ENCODE data around the gene CCDC70. TPM values are rescaled to one million over a fixed set of nuclear protein-coding genes. Genes with fewer than 3 reads are reported as not detected.

Gene CCDC70
- total and polyA plus RNA-seq, 2 of the 8 experiments (the other 6 are each of a cell fraction or from before 2014, with no cell fraction given) = not detected

GRCh38 chr13:51862957-51863356 lies 1.2 kb downstream of the CCDC70 start (continued):
- TF ChIP-seq, protein P1, sequence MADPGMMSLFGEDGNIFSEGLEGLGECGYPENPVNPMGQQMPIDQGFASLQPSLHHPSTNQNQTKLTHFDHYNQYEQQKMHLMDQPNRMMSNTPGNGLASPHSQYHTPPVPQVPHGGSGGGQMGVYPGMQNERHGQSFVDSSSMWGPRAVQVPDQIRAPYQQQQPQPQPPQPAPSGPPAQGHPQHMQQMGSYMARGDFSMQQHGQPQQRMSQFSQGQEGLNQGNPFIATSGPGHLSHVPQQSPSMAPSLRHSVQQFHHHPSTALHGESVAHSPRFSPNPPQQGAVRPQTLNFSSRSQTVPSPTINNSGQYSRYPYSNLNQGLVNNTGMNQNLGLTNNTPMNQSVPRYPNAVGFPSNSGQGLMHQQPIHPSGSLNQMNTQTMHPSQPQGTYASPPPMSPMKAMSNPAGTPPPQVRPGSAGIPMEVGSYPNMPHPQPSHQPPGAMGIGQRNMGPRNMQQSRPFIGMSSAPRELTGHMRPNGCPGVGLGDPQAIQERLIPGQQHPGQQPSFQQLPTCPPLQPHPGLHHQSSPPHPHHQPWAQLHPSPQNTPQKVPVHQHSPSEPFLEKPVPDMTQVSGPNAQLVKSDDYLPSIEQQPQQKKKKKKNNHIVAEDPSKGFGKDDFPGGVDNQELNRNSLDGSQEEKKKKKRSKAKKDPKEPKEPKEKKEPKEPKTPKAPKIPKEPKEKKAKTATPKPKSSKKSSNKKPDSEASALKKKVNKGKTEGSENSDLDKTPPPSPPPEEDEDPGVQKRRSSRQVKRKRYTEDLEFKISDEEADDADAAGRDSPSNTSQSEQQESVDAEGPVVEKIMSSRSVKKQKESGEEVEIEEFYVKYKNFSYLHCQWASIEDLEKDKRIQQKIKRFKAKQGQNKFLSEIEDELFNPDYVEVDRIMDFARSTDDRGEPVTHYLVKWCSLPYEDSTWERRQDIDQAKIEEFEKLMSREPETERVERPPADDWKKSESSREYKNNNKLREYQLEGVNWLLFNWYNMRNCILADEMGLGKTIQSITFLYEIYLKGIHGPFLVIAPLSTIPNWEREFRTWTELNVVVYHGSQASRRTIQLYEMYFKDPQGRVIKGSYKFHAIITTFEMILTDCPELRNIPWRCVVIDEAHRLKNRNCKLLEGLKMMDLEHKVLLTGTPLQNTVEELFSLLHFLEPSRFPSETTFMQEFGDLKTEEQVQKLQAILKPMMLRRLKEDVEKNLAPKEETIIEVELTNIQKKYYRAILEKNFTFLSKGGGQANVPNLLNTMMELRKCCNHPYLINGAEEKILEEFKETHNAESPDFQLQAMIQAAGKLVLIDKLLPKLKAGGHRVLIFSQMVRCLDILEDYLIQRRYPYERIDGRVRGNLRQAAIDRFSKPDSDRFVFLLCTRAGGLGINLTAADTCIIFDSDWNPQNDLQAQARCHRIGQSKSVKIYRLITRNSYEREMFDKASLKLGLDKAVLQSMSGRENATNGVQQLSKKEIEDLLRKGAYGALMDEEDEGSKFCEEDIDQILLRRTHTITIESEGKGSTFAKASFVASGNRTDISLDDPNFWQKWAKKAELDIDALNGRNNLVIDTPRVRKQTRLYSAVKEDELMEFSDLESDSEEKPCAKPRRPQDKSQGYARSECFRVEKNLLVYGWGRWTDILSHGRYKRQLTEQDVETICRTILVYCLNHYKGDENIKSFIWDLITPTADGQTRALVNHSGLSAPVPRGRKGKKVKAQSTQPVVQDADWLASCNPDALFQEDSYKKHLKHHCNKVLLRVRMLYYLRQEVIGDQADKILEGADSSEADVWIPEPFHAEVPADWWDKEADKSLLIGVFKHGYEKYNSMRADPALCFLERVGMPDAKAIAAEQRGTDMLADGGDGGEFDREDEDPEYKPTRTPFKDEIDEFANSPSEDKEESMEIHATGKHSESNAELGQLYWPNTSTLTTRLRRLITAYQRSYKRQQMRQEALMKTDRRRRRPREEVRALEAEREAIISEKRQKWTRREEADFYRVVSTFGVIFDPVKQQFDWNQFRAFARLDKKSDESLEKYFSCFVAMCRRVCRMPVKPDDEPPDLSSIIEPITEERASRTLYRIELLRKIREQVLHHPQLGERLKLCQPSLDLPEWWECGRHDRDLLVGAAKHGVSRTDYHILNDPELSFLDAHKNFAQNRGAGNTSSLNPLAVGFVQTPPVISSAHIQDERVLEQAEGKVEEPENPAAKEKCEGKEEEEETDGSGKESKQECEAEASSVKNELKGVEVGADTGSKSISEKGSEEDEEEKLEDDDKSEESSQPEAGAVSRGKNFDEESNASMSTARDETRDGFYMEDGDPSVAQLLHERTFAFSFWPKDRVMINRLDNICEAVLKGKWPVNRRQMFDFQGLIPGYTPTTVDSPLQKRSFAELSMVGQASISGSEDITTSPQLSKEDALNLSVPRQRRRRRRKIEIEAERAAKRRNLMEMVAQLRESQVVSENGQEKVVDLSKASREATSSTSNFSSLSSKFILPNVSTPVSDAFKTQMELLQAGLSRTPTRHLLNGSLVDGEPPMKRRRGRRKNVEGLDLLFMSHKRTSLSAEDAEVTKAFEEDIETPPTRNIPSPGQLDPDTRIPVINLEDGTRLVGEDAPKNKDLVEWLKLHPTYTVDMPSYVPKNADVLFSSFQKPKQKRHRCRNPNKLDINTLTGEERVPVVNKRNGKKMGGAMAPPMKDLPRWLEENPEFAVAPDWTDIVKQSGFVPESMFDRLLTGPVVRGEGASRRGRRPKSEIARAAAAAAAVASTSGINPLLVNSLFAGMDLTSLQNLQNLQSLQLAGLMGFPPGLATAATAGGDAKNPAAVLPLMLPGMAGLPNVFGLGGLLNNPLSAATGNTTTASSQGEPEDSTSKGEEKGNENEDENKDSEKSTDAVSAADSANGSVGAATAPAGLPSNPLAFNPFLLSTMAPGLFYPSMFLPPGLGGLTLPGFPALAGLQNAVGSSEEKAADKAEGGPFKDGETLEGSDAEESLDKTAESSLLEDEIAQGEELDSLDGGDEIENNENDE (IDR thresholded peaks at IDR 0.05; ENCODE audit: insufficient replicate concordance, low read length) = no peak
- TF ChIP-seq JUN (IDR thresholded peaks at IDR 0.05; ENCODE audit: low read depth, low read length) = no peak
- no peak for TF ChIP-seq NRF1 (IDR thresholded peaks at IDR 0.05; ENCODE audit: low read depth, low read length)
- TF ChIP-seq BACH1 (IDR thresholded peaks at IDR 0.05; ENCODE audit: low read length) = no peak
- TF ChIP-seq SP4 (IDR thresholded peaks at IDR 0.05; ENCODE audit: low read length) = no peak

All from H1 (cell line).